IgD-negative memory B cell (primary cell): ENCODE results near the gene STX2. TPM values are rescaled to one million over a fixed set of nuclear protein-coding genes. Genes with fewer than 3 reads are reported as not detected.

Experiments
- polyA plus RNA-seq: library from polyadenylated mRNA; unstranded; fragments of 300-500 nt; fragmentation: Illumina TruSeq; gene quantifications from one replicate; pipeline ENCODE4 v1.2.3, GENCODE V29; 2021

The STX2 gene
- polyA plus RNA-seq, 1 donor from 2014 or later, result 6.2 TPM

Other genes starting within 250 kb of the STX2 start
- not detected for gene RIMBP2, start 123.0 kb downstream of the STX2 start, polyA plus RNA-seq
- 559 TPM for gene RAN, start 32.8 kb upstream of the STX2 start, polyA plus RNA-seq
- 0.50 TPM for gene ADGRD1, start 114.7 kb upstream of the STX2 start, polyA plus RNA-seq